BJ (cell line): ENCODE results near the gene SYNJ2. TPM values are rescaled to one million over a fixed set of nuclear protein-coding genes. Genes with fewer than 3 reads are reported as not detected.

Source experiments
- CTCF ChIA-PET: fragments of 350-600 bp; formaldehyde crosslinking; extraction: SDS; loops from one replicate; lab custom pipeline; 2021; ENCODE audit warnings: antibody characterized with exemption, inconsistent platforms; lab: Yijun Ruan, JAX
- POLR2A ChIA-PET: fragments of 300-600 bp; sonication (Branson Sonifier 250); formaldehyde crosslinking; extraction: SDS; loops from one replicate; lab custom pipeline; 2021; ENCODE audit warnings: antibody characterized with exemption; lab: Charles Lee
- DNase-seq: peaks from one replicate; pipeline ENCODE4 v3.0.0-alpha.2; 2011; ENCODE audit warnings: low read depth
- H3K27me3 ChIP-seq: 2 replicates; pipeline ENCODE4 v1.6.0; 2011; ENCODE audit warnings: low read length; ENCODE audit not compliant: control insufficient read depth, insufficient read depth
- H3K36me3 ChIP-seq: 2 replicates; pipeline ENCODE4 v1.5.1; 2011; ENCODE audit warnings: low read length; ENCODE audit not compliant: control insufficient read depth, insufficient read depth
- H3K4me3 ChIP-seq: 2 replicates; pipeline ENCODE4 v1.5.1; 2011; ENCODE audit warnings: low read depth, mild to moderate bottlenecking, control low read depth, low read length
- CTCF ChIP-seq: IDR thresholded peaks from 2 replicates; pipeline ENCODE4 v1.5.1; 2011; ENCODE audit warnings: low read depth, mild to moderate bottlenecking, control low read depth, inconsistent platforms, low read length, moderate library complexity; ENCODE audit not compliant: insufficient read depth
- polyA plus RNA-seq: library from polyadenylated mRNA; depleted of rRNA; stranded (reverse); fragments of >200 nt; gene quantifications from 2 replicates; pipeline ENCODE4 v1.2.3, GENCODE V29; 2011

Gene SYNJ2
- polyA plus RNA-seq, 1 experiment = 29.9 TPM

GRCh38 chr6:158002249-158002950 is 20.7 kb downstream of the SYNJ2 start:
- Histone ChIP-seq H3K36me3 (0 out of 2 replicates have a peak, but pooled peaks cover 1% of the 10 kb centered on the region), H3K4me3 (no peak overlapping the region), H3K27me3 (no peaks in the 10 kb centered on the region)
- no peak for DNase-seq
- TF ChIP-seq CTCF = no peak
- CTCF ChIA-PET = interaction anchor here (1.5 to 2.2 kb wide), 4 partner anchors 8 to 69 kb away, joined by 4 to 9 read pairs (median 6); no protein-coding TSS in a partner anchor
- POLR2A ChIA-PET = no interaction called here

- DNase-seq = peak; percentile 95
- 0 out of 2 replicates have a peak, but pooled peaks cover 1% of the 10 kb centered on the region for H3K36me3 ChIP-seq
- POLR2A ChIA-PET = interaction anchor here (1.0 to 1.2 kb wide), 2 partner anchors 10 to 20 kb away, joined by 3 to 4 read pairs; no protein-coding TSS in a partner anchor
- no peaks in the 10 kb centered on the region for H3K27me3 ChIP-seq
- no peak for TF ChIP-seq CTCF
- H3K4me3 ChIP-seq = no peak overlapping the region
- CTCF ChIA-PET = interaction anchor here (1.0 to 2.2 kb wide), 6 partner anchors 9 to 68 kb away, joined by 3 to 9 read pairs (median 4); no protein-coding TSS in a partner anchor
These were observed 21.5 kb downstream of the SYNJ2 start for GRCh38 chr6:158002951-158003853.

GRCh38 chr6:158003910-158004700 is 22.4 kb downstream of the SYNJ2 start:
- ChIA-PET CTCF (interaction anchor here (1.0 to 2.2 kb wide), 6 partner anchors 10 to 67 kb away, joined by 3 to 9 read pairs (median 4); partner anchors contain the start of gene SYNJ2), POLR2A (interaction anchor here (1.0 to 1.2 kb wide), 2 partner anchors 11 to 21 kb away, joined by 3 to 4 read pairs; no protein-coding TSS in a partner anchor)
- no peaks in the 10 kb centered on the region for H3K27me3 ChIP-seq
- DNase-seq = no peak
- H3K36me3 ChIP-seq = 0 out of 2 replicates have a peak, but pooled peaks cover 1% of the 10 kb centered on the region
- TF ChIP-seq CTCF = no peak
- no peak overlapping the region for H3K4me3 ChIP-seq

GRCh38 chr6:158004701-158005095 is 23.0 kb downstream of the SYNJ2 start:
- CTCF ChIA-PET = interaction anchor here (1.1 to 2.1 kb wide), 2 partner anchors 9 to 23 kb away, joined by 3 to 4 read pairs; partner anchors contain the start of gene SYNJ2

More at GRCh38 chr6:158004701-158005095, 23.0 kb downstream of the SYNJ2 start:
- no peak for DNase-seq
- Histone ChIP-seq H3K36me3 (0 out of 2 replicates have a peak, but pooled peaks cover 1% of the 10 kb centered on the region), H3K27me3 (no peaks in the 10 kb centered on the region), H3K4me3 (no peak overlapping the region)
- POLR2A ChIA-PET = no interaction called here
- no peak for TF ChIP-seq CTCF
